Heart left ventricle (tissue), 16 donors: Measurements from ENCODE around the gene ZNF579. TPM values are rescaled to one million over a fixed set of nuclear protein-coding genes. Genes with fewer than 3 reads are reported as not detected.

Experiments
- ATAC-seq, 4 donors: fragments of 200-7000 bp; cut with Tn5 transposase; one replicate each; pipeline ENCODE4 v1.9.1; 2020 to 2022; ENCODE audit warnings: moderate library complexity in 4 of 4, mild to moderate bottlenecking in 3 of 4, moderate number of reproducible peaks in 1 of 4
- DNase-seq, 5 donors: peaks; one replicate each; pipeline ENCODE4 v3.0.0-alpha.2; 2020
- H3K27ac ChIP-seq, 12 donors: fragments of 200-600 bp; sonication (generic) in 4 of 12; one replicate each; pipeline versions ENCODE4 v1.5.0 to v1.8.0; 2016 to 2022; ENCODE audit warnings: mild to moderate bottlenecking in 2 of 12
- H3K27me3 ChIP-seq, 9 donors: fragments of 200-600 bp; sonication (generic) in 2 of 9; one replicate each; pipeline versions ENCODE4 v1.5.1 to v1.8.0; 2016 to 2022; ENCODE audit warnings: mild to moderate bottlenecking in 3 of 9
- H3K36me3 ChIP-seq, 9 donors: fragments of 200-600 bp; sonication (generic) in 2 of 9; one replicate each; pipeline versions ENCODE4 v1.5.0 to v1.8.0; 2018 to 2022; ENCODE audit warnings: mild to moderate bottlenecking in 2 of 9
- H3K4me1 ChIP-seq, 12 donors: fragments of 200-600 bp; sonication (generic) in 4 of 12; one replicate each; pipeline versions ENCODE4 v1.5.0 to v1.8.0; 2016 to 2022; ENCODE audit warnings: mild to moderate bottlenecking in 3 of 12
- H3K4me3 ChIP-seq, 12 donors: fragments of 200-600 bp; sonication (generic) in 4 of 12; one replicate each; pipeline versions ENCODE4 v1.5.0 to v1.8.0; 2017 to 2022; ENCODE audit warnings: mild to moderate bottlenecking in 9 of 12, moderate library complexity in 4 of 12
- H3K9me3 ChIP-seq, 12 donors: fragments of 200-600 bp; sonication (generic) in 4 of 12; one replicate each; pipeline versions ENCODE4 v1.5.0 to v1.8.0; 2016 to 2022; ENCODE audit warnings: mild to moderate bottlenecking in 1 of 12
- CTCF ChIP-seq, 12 donors: fragments of 200-600 bp; sonication (generic) in 4 of 12; IDR thresholded peaks; one replicate each; pipeline versions ENCODE4 v1.5.0 to v1.8.0; 2018 to 2022; ENCODE audit warnings: antibody characterized with exemption in 12 of 12, mild to moderate bottlenecking in 5 of 12
- POLR2A ChIP-seq, 2 donors: fragments of 450-650 bp; IDR thresholded peaks; one replicate each; pipeline ENCODE4 v1.6.1; 2017; ENCODE audit warnings: antibody characterized with exemption in 2 of 2, mild to moderate bottlenecking in 2 of 2, moderate library complexity in 2 of 2
- WGBS, 4 donors: extraction: QIAGEN DNeasy Blood & Tissue Kit in 2 of 4; methylation state at CpG; one replicate each; pipeline versions ENCODE4 v1.1.5 to v1.1.7; 2013 to 2018; 5-methylcytosine and 5-hydroxymethylcytosine counted together
- intact Hi-C, 10 donors: fragments of 100-400 bp; cut with DNase I; formaldehyde crosslinking; loops; one replicate each; pipeline versions ENCODE4 v1.11.1 to v1.14.2; 2022
- polyA plus RNA-seq, 2 donors: library from polyadenylated mRNA; stranded (reverse); fragments of 200-250 nt; gene quantifications; one replicate each; pipeline ENCODE4 v1.2.3, GENCODE V29; 2013
- total RNA-seq, 9 donors: library from RNA; depleted of rRNA in 2 of 9; stranded (reverse); fragments of >200 nt in 2 of 9; fragmentation: NEBNext Ultra II Directional in 3 of 9; extraction: Animal tissue kit (Norgen Biotek cat#: 25700) in 3 of 9; gene quantifications; one replicate each; pipeline versions ENCODE4 v1.1.0 to v1.2.4, GENCODE V29; 2016 to 2023
- donor health status: ischemic (EF 13 %, LVEDD 7.1; RV severe dilation, severe dysfunction).
- donor health status: healthy with polysubstance abuse.
- donor health status: DM: no; HTN: yes; CAD: no.
- donor health status: DM: no; HTN: no; CAD: no.
- donor health status: ischemic (EF 25% LVEDD 6.9; RV normal size, moderate dysfunction).
- donor health status: ischemic (EF 25% LVEDD 5.7; RV mildly dilated, moderate dysfunction).
- donor health status: healthy.
- donor health status: DM: yes; HTN: yes; CAD: no.
- donor health status: ischemic (EF 35%, LVEDD 5.7; RV mildly dilated, moderate dysfunction).
- donor health status: nonischemic (EF 11% LVEDD 7.7; RV severe dilation, severe dysfunction).
- donor health status: DM: yes; HTN: yes; CAD: no.
- donor health status: PGD.
- donor health status: ischemic (EF 29% LVEDD 5.4; RV normal size, mild dysfunction).
- donor health status: nonischemic (EF 23%, LVEDD 6.1; RV moderate dilation, normal function).

Gene ZNF579
- total and polyA plus RNA-seq, 11 donors, result 5.4 to 13.9 (median 9.8) TPM

GRCh38 chr19:55528030-55528803, 52.4 kb downstream of the ZNF579 start:
- Histone ChIP-seq H3K27me3 (peaks cover 0 to 6% (median 0%) of the 10 kb centered on the region in 9 donors), H3K36me3 (no peaks in the 10 kb centered on the region), H3K9me3 (no peaks in the 10 kb centered on the region), H3K4me3 (no peak overlapping the region), H3K27ac (no peak overlapping the region), H3K4me1 (peaks cover 0 to 14% (median 7%) of the 10 kb centered on the region in 12 donors)
- ATAC-seq (no peak), DNase-seq (no peak)
- no peak for TF ChIP-seq CTCF (IDR thresholded peaks at IDR 0.05)
- TF ChIP-seq POLR2A (IDR thresholded peaks at IDR 0.05), result no peak
- intact Hi-C loops, result loop anchor here in 1 of 10 donors (5.0 kb wide), 1 partner anchor 34 kb away; no protein-coding TSS in a partner anchor
- WGBS, 4 donors, result 24 to 45% (median 28%) methylated on average over 15 of the region's 15 CpGs

DNA sequence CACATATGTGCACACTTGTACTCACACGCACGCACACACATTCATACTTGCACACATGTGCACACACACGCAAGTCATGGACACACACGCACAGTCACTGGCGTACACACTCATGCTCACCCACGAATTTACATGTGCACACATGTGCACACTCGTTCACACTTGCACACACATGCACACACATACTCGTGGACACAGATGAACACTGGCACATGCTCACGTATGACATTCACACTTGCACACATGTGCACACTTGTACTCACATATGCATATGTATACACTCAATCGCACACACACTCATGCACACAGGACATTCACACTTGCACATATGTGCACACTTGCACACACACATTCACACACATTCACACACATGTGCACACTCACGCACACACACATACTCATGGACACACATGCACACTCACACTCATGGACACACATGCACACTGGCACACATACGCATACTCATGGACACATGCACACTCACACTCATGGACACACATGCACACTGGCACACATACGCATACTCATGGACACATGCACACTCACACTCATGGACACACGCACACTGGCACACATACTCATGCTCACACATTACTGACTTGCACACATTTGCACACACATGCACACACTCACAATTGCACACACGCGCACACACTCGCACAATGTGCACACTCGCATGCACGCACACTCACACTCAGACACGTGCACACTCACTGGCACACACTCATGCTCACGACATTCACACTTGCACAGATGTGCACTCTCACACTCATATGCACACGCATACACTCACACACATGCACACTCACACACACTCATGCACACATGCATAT, 53.2 kb downstream of the ZNF579 start:
- no peak overlapping the region for H3K27ac ChIP-seq
- no peak overlapping the region for H3K4me3 ChIP-seq
- H3K4me1 ChIP-seq, result peaks cover 0 to 14% (median 7%) of the 10 kb centered on the region in 12 donors
- peaks cover 0 to 6% (median 0%) of the 10 kb centered on the region in 9 donors for H3K27me3 ChIP-seq
- TF ChIP-seq POLR2A (IDR thresholded peaks at IDR 0.05), result no peak
- no peak for TF ChIP-seq CTCF (IDR thresholded peaks at IDR 0.05)
- no peaks in the 10 kb centered on the region for H3K36me3 ChIP-seq
- ATAC-seq, result no peak
- no peaks in the 10 kb centered on the region for H3K9me3 ChIP-seq
- DNase-seq, result no peak
- 80 to 90% (median 81%) methylated on average over 22 of the region's 22 CpGs for WGBS, 4 donors
- intact Hi-C loops, result loop anchor here in 1 of 10 donors (5.0 kb wide), 1 partner anchor 35 kb away; no protein-coding TSS in a partner anchor

Other genes with a start within 250 kb of the ZNF579 start
- 10 to 100 TPM in 1 of 9 donors, 1 to 10 TPM in 8; 3.6 to 10.8 (median 7.2) TPM for gene KMT5C, start 241.0 kb downstream of the ZNF579 start, total RNA-seq
- 1 to 10 TPM; 3.3 to 6.2 TPM for gene KMT5C, start 241.0 kb downstream of the ZNF579 start, polyA plus RNA-seq
- under 1 TPM in 1 of 9 donors, not detected in 8; 0.16 TPM for gene COX6B2, start 226.1 kb downstream of the ZNF579 start, total RNA-seq
- not detected for gene COX6B2, start 226.1 kb downstream of the ZNF579 start, polyA plus RNA-seq
- gene GARIN5B, start 217.6 kb downstream of the ZNF579 start, total RNA-seq, result not detected
- gene GARIN5B, start 217.6 kb downstream of the ZNF579 start, polyA plus RNA-seq, result not detected
- gene IL11, start 210.4 kb downstream of the ZNF579 start, total RNA-seq, result under 1 TPM in 2 of 9 donors, not detected in 7; 0.11 to 0.43 TPM
- under 1 TPM in 1 of 2 donors, not detected in 1; 0.25 TPM for gene IL11, start 210.4 kb downstream of the ZNF579 start, polyA plus RNA-seq
- gene TMEM190, start 204.0 kb downstream of the ZNF579 start, total RNA-seq, result not detected
- not detected for gene TMEM190, start 204.0 kb downstream of the ZNF579 start, polyA plus RNA-seq
- 1 to 10 TPM in 2 of 9 donors, under 1 TPM in 5, not detected in 2; 0.35 to 2.2 (median 0.56) TPM for gene TMEM238, start 196.6 kb downstream of the ZNF579 start, total RNA-seq
- not detected for gene TMEM238, start 196.6 kb downstream of the ZNF579 start, polyA plus RNA-seq
- 1,000 to 10,000 TPM in 1 of 9 donors, 100 to 1,000 TPM in 8; 196 to 1,019 (median 565) TPM for gene RPL28, start 194.9 kb downstream of the ZNF579 start, total RNA-seq
- 1,000 to 10,000 TPM in 1 of 2 donors, 100 to 1,000 TPM in 1; 768 to 1,391 TPM for gene RPL28, start 194.9 kb downstream of the ZNF579 start, polyA plus RNA-seq
- gene UBE2S, start 173.1 kb downstream of the ZNF579 start, total RNA-seq, result 10 to 100 TPM; 16.5 to 51.8 (median 29.1) TPM
- gene UBE2S, start 173.1 kb downstream of the ZNF579 start, polyA plus RNA-seq, result 10 to 100 TPM; 10.9 to 27.3 TPM
- gene SHISA7, start 137.5 kb downstream of the ZNF579 start, total RNA-seq, result not detected
- gene SHISA7, start 137.5 kb downstream of the ZNF579 start, polyA plus RNA-seq, result not detected
- 100 to 1,000 TPM in 1 of 9 donors, 10 to 100 TPM in 8; 36.9 to 102 (median 48.8) TPM for gene ISOC2, start 119.2 kb downstream of the ZNF579 start, total RNA-seq
- 10 to 100 TPM; 86.8 to 94.9 TPM for gene ISOC2, start 119.2 kb downstream of the ZNF579 start, polyA plus RNA-seq
- gene C19orf85, start 116.1 kb downstream of the ZNF579 start, total RNA-seq, result not detected
- gene C19orf85, start 116.1 kb downstream of the ZNF579 start, polyA plus RNA-seq, result not detected
- 10 to 100 TPM in 1 of 9 donors, 1 to 10 TPM in 8; 2.3 to 10.3 (median 4.6) TPM for gene ZNF628, start 104.2 kb downstream of the ZNF579 start, total RNA-seq
- gene ZNF628, start 104.2 kb downstream of the ZNF579 start, polyA plus RNA-seq, result 1 to 10 TPM; 5.4 to 7.9 TPM
- 10 to 100 TPM in 1 of 9 donors, 1 to 10 TPM in 8; 2.9 to 10.4 (median 6.7) TPM for gene NAT14, start 95.7 kb downstream of the ZNF579 start, total RNA-seq
- 1 to 10 TPM; 7.3 to 9.2 TPM for gene NAT14, start 95.7 kb downstream of the ZNF579 start, polyA plus RNA-seq
- gene SSC5D, start 92.4 kb downstream of the ZNF579 start, total RNA-seq, result 1 to 10 TPM in 8 of 9 donors, under 1 TPM in 1; 1.00 to 6.2 (median 3.3) TPM
- 1 to 10 TPM in 1 of 2 donors, under 1 TPM in 1; 0.91 to 1.4 TPM for gene SSC5D, start 92.4 kb downstream of the ZNF579 start, polyA plus RNA-seq
- 1 to 10 TPM in 7 of 9 donors, under 1 TPM in 2; 0.68 to 2.6 (median 2.1) TPM for gene SBK2, start 43.7 kb downstream of the ZNF579 start, total RNA-seq
- gene SBK2, start 43.7 kb downstream of the ZNF579 start, polyA plus RNA-seq, result 10 to 100 TPM in 1 of 2 donors, under 1 TPM in 1; 0.80 to 12.6 TPM
- gene SBK3, start 35.3 kb downstream of the ZNF579 start, total RNA-seq, result 10 to 100 TPM in 3 of 9 donors, 1 to 10 TPM in 6; 2.4 to 14.3 (median 7.5) TPM
- gene SBK3, start 35.3 kb downstream of the ZNF579 start, polyA plus RNA-seq, result 10 to 100 TPM in 1 of 2 donors, 1 to 10 TPM in 1; 5.9 to 12.4 TPM
- 10 to 100 TPM; 11.2 to 15.4 (median 12.9) TPM for gene FIZ1, start 18.7 kb upstream of the ZNF579 start, total RNA-seq
- gene FIZ1, start 18.7 kb upstream of the ZNF579 start, polyA plus RNA-seq, result 10 to 100 TPM in 1 of 2 donors, 1 to 10 TPM in 1; 10.0 to 16.7 TPM
- 10 to 100 TPM; 11.0 to 34.7 (median 16.5) TPM for gene ZNF524, start 19.4 kb upstream of the ZNF579 start, total RNA-seq
- 10 to 100 TPM; 30.6 to 33.9 TPM for gene ZNF524, start 19.4 kb upstream of the ZNF579 start, polyA plus RNA-seq
- gene ZNF865, start 24.8 kb upstream of the ZNF579 start, total RNA-seq, result 10 to 100 TPM; 11.4 to 19.1 (median 14.2) TPM
- 10 to 100 TPM; 12.0 to 24.3 TPM for gene ZNF865, start 24.8 kb upstream of the ZNF579 start, polyA plus RNA-seq
- 10 to 100 TPM in 4 of 9 donors, 1 to 10 TPM in 5; 6.7 to 15.8 (median 9.2) TPM for gene ZNF784, start 43.7 kb upstream of the ZNF579 start, total RNA-seq
- gene ZNF784, start 43.7 kb upstream of the ZNF579 start, polyA plus RNA-seq, result 10 to 100 TPM in 1 of 2 donors, 1 to 10 TPM in 1; 8.5 to 10.4 TPM
- gene ZNF580, start 60.2 kb upstream of the ZNF579 start, total RNA-seq, result 10 to 100 TPM; 17.0 to 41.5 (median 21.2) TPM
- gene ZNF580, start 60.2 kb upstream of the ZNF579 start, polyA plus RNA-seq, result 10 to 100 TPM in 1 of 2 donors, 1 to 10 TPM in 1; 8.2 to 18.4 TPM
- 10 to 100 TPM in 2 of 9 donors, 1 to 10 TPM in 7; 4.7 to 12.7 (median 7.2) TPM for gene ZNF581, start 62.8 kb upstream of the ZNF579 start, total RNA-seq
- gene ZNF581, start 62.8 kb upstream of the ZNF579 start, polyA plus RNA-seq, result 1 to 10 TPM; 5.5 to 9.3 TPM
- 10 to 100 TPM; 11.7 to 25.8 (median 16.5) TPM for gene CCDC106, start 67.4 kb upstream of the ZNF579 start, total RNA-seq
- 10 to 100 TPM; 11.9 to 27.7 TPM for gene CCDC106, start 67.4 kb upstream of the ZNF579 start, polyA plus RNA-seq
- 10 to 100 TPM; 39.9 to 88.1 (median 69.9) TPM for gene U2AF2, start 74.2 kb upstream of the ZNF579 start, total RNA-seq
- gene U2AF2, start 74.2 kb upstream of the ZNF579 start, polyA plus RNA-seq, result 100 to 1,000 TPM in 1 of 2 donors, 10 to 100 TPM in 1; 72.7 to 104 TPM
- gene EPN1, start 94.4 kb upstream of the ZNF579 start, total RNA-seq, result 100 to 1,000 TPM; 125 to 377 (median 189) TPM
- gene EPN1, start 94.4 kb upstream of the ZNF579 start, polyA plus RNA-seq, result 100 to 1,000 TPM; 177 to 188 TPM
- gene NLRP9, start 157.6 kb upstream of the ZNF579 start, total RNA-seq, result not detected
- gene NLRP9, start 157.6 kb upstream of the ZNF579 start, polyA plus RNA-seq, result not detected
- not detected for gene RFPL4A, start 178.2 kb upstream of the ZNF579 start, total RNA-seq
- gene RFPL4A, start 178.2 kb upstream of the ZNF579 start, polyA plus RNA-seq, result not detected
- gene RFPL4AL1, start 188.3 kb upstream of the ZNF579 start, total RNA-seq, result not detected
- gene RFPL4AL1, start 188.3 kb upstream of the ZNF579 start, polyA plus RNA-seq, result not detected